Caki2 (cell line): ENCODE data around the gene CCDC34. TPM values are rescaled to one million over a fixed set of nuclear protein-coding genes. Genes with fewer than 3 reads are reported as not detected.

Source experiments
- DNase-seq: peaks from one replicate; pipeline ENCODE4 v3.0.0-alpha.2; 2015; ENCODE audit warnings: low read depth
- in situ Hi-C: cut with HindIII; loops from 2 replicates; pipeline ENCODE4 v1.10.0; 2016; ENCODE audit warnings: low sequenced_read_pairs, low pct_unique_long_range_greater_than_20kb, mixed read lengths
- total RNA-seq: library from RNA; depleted of rRNA; stranded (reverse); fragments of >200 nt; shearing (Covaris generic); gene quantifications from 2 replicates; pipeline ENCODE4 v1.2.3, GENCODE V29; 2014; ENCODE audit warnings: low replicate concordance

Gene CCDC34
- total RNA-seq, 1 experiment from 2014 or later: 16.8 TPM

DNA sequence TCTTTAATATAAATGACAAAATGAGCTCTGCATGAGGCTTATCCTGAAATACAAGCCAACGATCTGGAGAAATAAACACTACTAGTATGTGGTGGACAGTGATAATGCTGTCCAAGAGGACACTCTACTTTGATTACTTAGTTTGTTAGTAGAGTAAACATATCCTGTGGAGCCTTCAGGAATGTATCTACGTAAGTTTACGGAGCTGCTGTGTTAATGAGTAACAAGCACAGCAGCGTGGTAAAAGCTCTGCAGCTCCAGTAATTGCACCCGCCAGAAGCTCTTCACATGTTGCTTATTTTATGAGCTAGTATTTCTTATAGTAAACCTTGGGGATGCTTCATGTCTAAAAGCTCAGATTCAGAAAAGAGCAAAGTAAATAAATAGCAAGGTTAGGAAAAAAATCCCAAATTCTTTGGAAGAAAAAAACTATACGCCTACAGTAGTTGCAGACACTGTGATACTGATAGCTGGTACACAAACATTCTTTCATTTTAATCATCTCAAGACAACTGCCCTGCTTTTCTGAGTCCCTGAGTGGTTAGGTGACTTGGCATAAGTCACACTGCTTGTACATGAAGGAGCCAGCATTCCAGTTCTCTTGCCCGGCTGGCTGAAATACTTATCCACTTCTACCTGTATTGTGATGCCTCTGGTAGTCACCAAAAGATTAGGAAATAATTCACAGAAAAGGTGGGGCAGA, 32.7 kb upstream of the CCDC34 start:
- in situ Hi-C loops: no loop called here
- DNase-seq: peak; percentile 87

DNA sequence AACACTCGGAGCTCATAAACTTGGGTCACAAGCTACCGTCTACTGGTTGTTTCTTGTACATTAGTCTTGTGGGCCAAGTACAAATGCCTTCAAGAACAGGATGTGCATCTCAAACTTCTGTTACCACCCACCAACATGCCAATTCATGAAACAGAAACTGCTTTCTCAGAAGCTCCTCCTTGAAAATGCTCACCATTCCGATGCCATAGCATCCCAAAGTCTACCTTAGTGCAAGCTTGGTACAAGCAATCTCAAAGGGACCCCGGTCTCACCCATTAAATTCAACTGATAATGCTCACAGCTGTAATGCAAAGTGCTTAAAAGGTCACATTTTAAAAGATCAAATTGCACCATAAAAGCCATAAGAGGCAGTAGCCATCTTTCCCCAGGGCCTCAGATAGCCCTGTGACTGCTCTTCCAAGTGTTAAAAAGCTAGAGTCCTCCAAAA, 31.8 kb upstream of the CCDC34 start:
- DNase-seq: no peak
- in situ Hi-C loops: no loop called here

DNA sequence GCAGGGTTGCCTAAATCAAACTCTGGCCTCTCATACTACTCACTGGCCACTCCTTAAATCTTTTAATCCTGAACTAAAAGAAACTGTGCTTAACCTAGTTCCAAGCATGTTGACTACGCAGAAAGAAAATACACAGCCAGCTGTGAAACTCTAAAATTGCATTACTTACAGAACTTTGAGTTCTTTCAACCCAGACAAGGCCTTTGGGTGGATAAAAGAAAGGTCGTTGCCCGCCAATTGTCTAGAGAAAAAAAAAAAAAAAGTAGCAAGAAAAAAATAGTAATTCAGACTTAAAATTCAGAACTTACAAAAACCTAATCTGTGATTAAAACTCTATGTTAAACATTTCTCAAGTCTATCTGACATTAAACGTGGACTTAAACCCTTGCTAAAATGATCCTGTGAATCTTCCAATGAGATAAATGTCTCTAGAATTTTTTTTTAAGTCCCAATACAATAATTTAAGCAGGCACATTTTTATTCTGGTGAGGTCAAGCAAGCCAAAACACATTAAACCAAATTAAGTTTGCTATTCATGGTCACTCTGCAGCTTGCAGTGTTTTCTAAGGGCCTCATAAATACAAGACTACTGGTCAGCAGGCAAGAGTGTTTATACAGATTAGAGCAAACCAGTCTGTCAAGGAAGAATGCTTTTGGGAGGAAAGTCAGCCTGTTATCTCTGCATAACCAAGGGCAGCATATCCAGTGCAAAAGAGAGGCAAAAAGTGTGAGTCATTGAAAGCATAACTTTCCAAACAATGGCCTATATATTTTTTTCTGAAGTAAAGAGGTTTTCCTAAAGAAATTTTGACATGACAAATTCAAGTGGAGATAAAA, 29.5 kb upstream of the CCDC34 start:
- DNase-seq: peak; percentile 76
- in situ Hi-C loops: no loop called here

DNA sequence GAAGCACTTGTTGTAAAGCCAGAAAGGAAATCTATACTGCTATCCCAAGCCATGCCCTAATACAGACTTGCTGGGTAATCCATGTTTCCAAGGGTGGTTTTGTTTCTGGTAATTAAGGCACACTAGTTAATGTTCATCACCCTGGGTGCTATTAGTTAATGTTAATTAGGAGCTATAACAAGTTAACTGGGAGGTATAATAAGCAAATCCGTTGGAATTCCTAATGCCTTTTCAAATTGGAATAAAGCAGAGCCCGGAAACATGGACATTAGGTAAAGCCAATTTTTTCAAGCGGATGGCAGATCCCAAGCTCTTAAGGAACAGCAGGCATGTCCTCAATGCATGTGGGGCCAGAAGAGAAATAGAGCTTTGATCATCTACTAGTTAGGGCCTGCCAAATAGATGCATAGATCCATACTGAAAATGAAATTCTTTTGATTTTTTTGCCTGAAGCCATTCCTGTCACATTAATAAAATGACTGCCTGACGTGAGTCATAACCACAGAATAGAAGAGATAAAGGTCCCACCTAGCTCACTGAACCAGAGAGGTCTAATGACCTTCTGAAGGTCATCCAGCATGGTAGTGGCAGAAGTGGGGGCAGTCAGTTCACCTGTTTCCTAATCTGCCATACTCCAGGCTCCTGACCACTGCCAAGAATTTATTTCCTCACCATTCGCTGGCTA, 28.5 kb upstream of the CCDC34 start:
- DNase-seq: peak; percentile 25
- in situ Hi-C loops: no loop called here

DNA sequence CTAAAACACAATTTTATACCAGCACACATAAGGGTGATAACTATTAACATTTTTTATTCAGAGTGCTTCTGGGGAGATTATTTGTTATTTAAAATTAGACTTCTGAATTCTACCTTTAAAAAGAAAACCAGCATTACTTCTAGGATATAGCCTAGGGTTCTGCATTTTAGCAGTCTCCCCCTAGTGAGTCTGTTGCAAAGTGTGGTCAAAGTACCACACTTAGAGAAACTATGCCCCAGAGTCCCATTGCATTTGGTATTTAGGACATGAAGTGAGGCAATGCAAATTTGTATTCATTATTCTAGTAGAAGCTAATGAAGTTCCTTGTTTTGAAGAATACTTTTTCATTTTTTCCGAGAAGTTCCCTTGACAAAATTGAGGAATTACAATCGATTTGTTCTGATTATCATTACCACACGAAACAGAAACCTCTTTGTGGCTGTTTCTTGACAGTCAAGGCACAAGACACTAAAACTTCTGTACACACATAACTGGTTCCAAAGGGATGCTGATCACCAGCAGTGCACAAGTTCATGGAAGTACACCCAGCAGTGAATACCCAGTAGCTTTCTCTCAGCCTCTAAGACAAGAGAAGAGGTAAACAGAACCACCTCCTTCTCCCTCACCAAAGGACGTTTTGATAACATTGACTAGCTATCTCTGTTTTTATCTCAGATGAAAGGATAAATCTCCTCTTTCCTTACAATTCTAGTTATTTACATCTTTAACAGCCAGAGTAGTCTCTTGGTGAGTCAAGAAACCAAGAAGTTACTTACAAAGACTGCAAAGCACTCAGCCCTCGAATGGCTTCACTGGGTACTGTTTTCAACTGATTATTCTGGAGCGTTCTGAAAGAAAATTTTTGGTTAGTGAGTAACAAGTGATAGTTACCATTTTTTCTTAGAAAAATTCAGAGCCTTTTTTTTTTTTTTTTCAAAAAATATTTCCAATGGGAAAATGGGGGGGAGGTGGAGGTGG, 27.6 kb upstream of the CCDC34 start:
- in situ Hi-C loops: no loop called here
- peak; percentile 30 for DNase-seq

DNA sequence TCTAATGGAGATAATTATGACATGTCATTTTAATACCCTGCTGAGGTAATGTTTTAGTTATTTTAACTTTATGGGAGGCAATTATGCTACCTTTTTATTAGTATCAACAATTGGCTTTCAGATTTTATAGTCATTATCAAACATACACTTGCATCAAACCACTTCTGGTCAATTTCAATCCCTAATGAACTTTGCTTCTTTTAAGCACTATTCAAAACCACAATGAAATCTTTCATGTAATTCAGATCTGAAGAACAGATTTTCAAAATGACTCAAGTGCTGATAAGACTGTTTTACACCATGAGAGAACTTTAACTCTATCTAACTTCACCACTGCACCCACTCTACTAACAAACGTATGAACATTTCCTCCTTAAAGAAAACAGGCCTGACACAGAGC, 25.9 kb upstream of the CCDC34 start:
- in situ Hi-C loops: no loop called here
- no peak for DNase-seq

DNA sequence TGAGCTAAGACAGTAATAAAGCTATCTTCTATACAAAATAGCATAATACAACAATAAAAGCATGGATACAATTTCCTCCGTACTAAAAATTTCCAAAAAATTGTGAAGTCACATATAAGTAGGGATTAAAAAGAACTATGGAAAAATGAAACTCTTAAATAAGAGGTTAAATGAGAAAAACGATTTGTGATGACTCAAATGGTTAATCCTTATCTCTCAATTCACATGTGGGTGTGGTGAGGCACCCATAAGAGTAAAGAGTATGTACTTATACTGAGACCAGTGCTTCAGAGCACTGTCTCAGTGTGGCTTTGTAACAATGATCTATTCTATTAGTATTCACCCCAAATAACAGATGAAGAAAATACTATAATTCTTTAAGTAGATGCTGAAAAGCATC, 25.0 kb upstream of the CCDC34 start:
- in situ Hi-C loops: no loop called here
- no peak for DNase-seq

DNA sequence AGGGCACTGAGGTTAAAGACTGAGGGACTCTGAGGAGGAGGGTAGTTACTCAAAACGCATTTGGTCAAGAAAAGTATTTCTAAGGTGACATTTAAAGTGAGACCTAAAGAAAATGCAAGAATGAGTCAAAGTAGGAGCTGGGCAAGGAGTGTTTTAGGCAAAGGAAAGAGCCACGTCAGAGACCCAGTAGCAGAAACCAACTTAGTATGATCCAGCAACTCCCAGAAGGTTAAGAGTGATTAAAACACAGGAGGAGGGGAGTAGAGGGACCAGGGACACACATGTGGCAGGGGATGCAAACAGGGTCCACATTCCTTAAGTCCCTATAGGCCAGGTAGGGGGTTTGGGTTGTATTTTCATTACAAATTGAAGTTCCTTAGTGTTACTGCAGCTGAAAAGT, 24.3 kb upstream of the CCDC34 start:
- in situ Hi-C loops: no loop called here
- no peak for DNase-seq

DNA sequence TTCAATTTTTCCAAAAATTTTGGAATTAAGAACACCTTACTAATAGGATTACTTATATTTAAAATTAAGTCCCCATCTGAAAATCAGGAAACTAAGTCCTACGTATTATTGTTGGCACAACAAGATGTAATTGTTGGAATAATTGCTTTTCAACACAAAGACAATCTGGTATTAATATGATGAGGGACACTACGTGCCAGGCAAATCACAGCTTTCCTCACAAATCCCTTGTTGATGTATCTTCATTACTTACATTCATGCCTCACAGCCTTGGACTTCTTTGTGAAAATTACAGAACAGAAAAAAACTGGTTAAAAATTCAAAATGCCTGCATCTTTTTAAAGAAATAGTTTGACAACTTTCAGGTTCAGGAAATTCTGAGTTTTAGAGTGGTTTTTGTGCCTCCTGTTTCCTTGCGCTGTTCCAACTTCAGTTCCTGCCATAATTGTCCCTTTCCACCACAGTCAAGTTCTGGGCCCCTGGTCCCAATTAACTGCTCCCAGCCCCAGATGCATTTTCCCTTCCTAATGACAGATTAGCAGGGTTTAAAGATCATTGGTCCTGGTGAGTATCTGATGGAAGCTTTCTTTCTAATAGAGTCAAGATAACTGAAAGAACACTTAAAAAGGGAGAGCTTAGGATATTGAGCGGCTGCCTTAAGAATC, 23.3 kb upstream of the CCDC34 start:
- in situ Hi-C loops: no loop called here
- no peak for DNase-seq

DNA sequence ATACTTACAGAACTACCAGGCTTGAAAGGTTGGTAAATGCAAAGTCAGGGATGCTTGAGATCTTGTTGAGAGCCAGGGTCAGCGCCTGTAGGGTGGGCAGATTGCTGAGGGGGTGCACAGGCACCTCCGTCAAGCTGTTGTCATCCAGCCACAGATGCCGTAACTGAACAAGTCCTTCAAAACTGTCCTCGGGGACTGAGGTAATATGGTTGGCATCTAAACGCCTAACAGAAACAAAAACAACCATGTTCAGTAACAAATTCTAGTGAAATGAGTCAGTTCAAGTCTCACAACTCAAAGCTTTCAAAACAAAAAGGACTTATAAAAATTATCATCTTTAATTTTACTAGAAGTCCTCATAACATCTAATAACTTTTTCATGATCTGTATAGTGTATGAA, 22.2 kb upstream of the CCDC34 start:
- DNase-seq: peak; percentile 44

DNA sequence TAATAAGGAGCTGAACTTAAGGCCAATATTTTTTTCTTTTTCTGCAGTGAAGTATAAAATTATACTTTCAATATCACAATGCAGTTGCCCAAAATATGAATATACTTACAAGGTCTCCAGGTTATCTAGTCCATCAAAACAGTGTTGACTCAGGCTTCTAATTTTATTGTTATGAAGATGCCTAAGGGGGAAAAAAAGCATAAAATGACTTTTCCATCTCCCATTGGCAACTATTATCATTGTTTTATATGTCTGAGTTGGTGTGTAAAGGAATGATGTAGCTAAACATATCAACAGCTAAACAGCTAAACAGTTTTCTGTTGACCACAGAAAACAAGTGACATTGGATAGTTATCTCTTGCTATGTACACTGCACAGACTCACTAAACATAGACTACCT, 21.2 kb upstream of the CCDC34 start:
- in situ Hi-C loops: no loop called here
- no peak for DNase-seq

More for the DNA sequence above, 22.2 kb upstream of the CCDC34 start:
- in situ Hi-C loops: no loop called here

DNA sequence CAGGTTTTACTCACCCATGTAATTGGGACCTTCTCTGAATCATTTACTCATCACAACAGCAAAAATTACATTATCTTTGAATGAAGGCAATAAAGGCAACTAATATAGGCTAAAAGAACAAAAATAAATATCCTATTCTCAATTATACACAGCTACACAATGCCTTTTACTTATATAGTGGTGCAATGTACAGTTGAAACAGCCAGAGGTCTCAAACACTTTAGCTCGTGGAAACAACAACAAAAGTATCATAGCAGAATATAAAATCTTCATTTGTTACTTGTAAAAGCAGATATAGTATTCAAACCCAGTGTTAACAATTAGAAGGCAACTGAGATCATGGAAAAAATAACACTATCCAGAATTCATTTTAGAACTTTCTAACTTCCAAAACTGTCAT, 20.6 kb upstream of the CCDC34 start:
- no peak for DNase-seq
- in situ Hi-C loops: no loop called here

DNA sequence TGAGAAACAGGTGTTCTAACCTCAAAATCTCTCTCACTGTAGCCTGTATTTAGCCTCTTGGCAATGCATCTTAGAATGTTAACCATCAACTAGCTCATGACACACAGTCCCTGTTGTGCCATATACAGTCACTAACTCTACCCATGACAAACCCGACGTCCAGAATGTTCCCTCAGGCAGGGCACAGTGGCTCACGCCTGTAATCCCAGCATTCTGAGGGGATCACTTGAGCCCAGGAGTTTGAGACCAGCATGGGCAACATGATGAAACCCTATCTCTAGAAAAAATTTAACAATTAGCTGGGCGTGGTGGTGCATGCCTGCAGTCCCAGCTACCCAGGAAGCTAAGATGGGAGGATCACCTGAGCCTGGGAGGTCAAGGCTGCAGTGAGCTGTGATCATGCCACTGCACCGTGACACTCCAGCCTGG, 18.2 kb upstream of the CCDC34 start:
- DNase-seq: peak; percentile 70
- in situ Hi-C loops: no loop called here

DNA sequence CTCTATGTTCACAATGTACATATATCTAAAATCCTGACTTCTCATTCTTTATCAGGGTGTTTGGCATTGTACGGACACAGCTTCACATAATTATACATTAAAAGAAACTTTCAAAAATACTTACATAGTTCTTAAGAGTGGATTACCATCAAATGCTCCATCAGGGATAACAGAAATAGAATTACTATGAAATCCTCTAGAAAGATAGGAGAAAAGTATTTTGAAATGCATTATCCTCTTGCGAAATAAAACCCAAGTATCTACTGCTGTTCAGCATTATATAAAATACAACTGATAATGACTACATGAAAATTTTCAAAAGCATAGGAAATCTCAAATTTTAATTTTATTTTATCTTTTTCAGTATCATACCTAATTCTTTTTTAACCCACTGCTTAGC, 17.8 kb upstream of the CCDC34 start:
- DNase-seq: no peak
- in situ Hi-C loops: no loop called here

DNA sequence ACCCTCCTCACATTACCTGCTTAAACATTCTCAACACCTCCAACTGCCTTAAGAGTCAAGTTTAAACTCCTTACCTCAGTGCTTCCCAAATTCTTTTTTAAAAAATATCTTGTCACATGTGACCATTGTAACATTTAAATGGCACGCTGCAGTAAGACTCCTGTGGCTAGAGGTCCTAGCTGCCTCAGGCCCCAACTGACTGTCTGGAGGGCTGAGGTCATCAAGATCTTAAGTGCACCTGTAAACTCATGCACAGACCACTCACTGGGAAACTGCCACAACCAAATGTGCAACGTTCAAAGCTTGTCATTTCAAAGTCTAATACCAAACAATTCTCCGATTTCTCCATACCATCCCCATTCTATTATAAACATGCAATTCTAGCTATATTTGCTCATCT, 16.4 kb upstream of the CCDC34 start:
- in situ Hi-C loops: no loop called here
- no peak for DNase-seq

DNA sequence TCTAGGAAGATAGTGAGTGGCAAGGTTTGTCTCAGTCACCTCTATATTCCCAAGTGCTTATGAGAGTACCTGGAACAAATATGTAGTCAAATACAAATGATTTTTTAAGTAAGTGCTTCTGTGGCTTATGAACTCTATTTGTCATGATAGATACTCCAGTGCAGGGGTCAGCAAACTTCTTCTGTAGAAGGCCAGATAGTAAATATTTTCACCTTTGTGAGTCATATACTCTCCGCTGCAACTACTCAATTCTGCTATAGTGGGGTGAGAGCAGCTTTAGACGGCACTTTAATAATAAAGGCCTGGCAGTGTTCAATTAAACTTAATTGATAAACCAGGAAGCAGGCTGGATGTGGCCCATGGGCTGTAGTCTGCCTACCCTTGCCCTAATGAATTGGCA, 12.4 kb upstream of the CCDC34 start:
- DNase-seq: no peak
- in situ Hi-C loops: no loop called here

DNA sequence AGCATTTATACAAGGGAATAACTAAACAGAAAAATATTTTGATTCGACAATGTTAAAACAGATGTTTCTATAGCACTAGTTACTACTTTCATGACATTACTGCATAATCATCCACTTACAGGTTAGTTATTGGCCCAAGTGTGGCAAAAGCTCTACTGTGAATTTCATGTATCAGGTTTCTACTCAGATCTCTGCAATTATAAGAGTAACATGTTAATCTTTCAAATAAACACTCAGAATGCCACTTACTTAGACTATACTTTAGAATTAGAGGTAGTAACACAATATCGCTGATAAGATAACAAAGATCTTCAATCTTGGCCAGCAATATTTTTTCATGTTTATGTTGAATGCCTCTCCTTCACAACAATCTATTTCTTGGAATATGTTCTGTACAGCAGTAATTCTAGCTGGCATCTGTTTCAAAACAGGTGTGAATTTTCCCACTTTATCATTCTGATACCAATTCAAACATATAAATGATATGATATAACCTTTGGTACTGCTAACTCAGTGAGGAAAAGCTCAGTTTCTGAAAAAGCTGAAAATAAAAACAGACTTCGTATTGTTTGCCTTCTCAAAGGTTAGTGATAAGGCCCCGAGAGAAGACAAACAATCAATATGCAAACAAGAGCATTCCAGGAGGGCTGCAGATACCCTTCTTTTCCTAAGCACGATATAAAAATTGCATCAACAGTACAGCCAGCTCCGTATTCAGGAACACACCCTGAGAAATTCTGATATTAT, 11.0 kb upstream of the CCDC34 start:
- no peak for DNase-seq
- in situ Hi-C loops: loop anchor here (25.0 kb wide), 1 partner anchor 187 kb away; no protein-coding TSS in a partner anchor
